ENCODE data around the gene USF2.

Gene USF2

DNA sequence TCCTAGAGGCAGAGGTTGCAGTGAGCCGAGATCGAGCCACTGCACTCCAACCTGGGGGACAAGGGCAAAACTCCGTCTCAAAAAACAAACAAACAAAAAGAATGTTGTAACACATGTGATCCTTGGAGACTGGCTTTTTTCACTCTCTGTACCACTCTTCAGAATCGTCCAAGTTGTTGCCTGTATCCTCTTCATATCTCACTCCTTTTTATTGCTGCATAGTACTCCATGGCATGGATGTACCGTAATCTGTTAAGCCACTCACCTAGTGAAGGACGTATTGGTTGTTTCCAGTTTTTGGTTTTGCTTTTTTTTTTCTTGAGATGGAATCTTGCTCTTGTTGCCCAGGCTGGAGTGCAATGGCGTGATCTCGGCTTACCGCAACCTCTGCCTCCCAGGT is 53.3 kb downstream of the USF2 start:
- no peak for DNase-seq

DNA sequence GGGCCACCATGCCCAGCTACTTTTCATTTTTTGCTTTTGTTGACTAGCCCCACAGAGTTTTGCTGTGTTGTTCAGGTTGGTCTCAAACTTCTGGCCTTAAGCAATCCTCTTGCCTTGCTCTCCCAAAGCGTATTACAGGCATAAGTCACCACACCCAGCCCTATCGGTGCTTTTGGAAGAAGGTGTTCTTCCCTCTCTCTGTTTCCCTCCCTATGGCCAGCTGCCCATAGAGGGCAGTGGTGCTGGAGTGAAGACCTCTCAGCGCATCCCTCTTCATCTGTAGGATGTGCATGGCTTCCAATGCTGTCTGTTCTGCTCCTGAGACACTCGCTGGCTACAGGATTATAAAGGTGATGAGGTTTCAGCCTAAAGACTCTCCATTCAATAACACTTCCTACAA is 58.9 kb downstream of the USF2 start:
- DNase-seq, result no peak

- no peak for DNase-seq
Observed at GRCh38 chr19:35328851-35329285, 60.1 kb downstream of the USF2 start, which contains the start of gene CD22. CD22 (plus strand) TSS chr19:35329187; CDS start chr19:35332041, 2,854 bp downstream.

DNA sequence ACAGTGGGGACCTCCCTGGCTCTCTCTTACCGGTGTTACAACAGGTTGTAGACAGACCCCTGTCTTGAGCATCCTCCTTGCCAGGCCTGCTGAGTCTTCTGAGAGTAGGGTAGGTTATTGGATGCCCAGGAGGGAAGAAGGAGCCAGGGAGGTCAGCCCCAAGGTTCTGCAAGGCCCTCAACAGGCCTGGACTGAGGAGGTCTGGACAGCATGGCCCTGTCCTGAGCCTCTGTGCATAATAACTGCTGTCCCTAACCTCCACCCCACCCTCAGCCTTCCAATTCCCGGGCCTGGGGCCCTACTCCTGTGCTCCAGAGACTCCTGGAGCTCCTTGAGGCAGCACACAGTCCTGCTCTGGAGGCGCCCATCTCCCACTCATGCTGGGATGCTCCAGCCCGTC is 60.6 kb downstream of the USF2 start:
- DNase-seq, result no peak

Measured in SW 1271 (cell line).